Astrocyte (in vitro differentiated cells and primary cell): ENCODE data around the gene COLEC11.

Experiments
- CTCF ChIP-seq: IDR thresholded peaks from 2 replicates; pipeline ENCODE4 v1.5.1; 2011; ENCODE audit warnings: low read depth, mild to moderate bottlenecking, inconsistent platforms, low read length, moderate library complexity; ENCODE audit not compliant: insufficient read depth
- EZH2 ChIP-seq: IDR thresholded peaks from 2 replicates; pipeline ENCODE4 v1.6.1; 2012; ENCODE audit warnings: mild to moderate bottlenecking, low read length, inconsistent platforms; ENCODE audit not compliant: insufficient read depth

- TF ChIP-seq CTCF (no peak), EZH2 (no peak)
These were observed 53.8 kb downstream of the COLEC11 start for GRCh38 chr2:3648652-3649177.
